Head of caudate nucleus (tissue), 42 donors: ENCODE measurements around the gene GPR17.

Source experiments
- DNase-seq, 42 donors: peaks; one replicate each; pipeline versions ENCODE4 v3.0.0 to v3.0.0-alpha.2; 2020 to 2021; ENCODE audit warnings: mixed read lengths in 7 of 42
- intact Hi-C: fragments of 100-400 bp; cut with DNase I; formaldehyde crosslinking; loops from one replicate; pipeline ENCODE4 v1.15.0; 2022

GPR17 gene

DNA sequence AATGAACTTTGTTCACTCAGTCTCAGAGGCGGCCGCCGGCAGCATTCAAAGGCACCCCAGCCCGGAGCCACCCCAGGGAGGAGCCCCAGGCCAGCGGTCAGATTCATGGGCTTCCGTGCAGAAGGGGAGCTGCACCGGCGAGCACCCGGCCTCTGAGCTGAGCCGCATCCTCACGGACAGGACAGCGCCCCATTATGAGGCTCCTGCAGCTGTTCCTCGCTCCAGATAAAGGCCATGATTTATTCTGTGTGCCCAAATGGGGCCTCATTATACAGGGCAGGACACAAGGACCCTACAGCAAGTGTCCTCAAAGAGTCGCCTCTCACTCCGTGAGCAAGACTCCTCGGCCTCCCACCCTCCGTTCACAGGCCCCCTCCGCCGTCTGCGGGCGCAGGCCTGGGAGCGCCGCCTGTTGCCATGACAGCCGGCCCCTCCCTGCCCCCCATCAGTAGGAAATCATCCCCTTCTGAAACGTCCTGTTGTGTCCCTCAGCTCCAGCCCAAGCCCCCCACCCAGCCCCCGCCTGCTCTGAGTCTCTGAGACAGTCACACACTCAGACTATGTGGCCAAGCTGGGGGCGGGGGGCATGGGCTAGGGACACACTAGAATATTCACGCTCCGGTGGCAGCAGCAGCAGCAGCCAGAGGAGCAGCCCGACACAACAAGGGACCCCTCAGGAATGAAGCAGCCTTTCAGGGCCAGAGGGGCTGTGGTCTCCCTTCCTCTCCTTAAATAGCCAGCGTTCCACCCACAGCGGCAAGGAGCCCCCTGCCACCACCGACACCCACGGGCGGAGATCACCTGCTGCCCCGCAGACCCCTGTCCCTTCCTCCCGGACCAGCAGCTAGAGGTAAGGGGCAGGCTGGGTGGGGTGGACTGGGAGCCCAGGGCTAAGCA is at the start of gene GPR17:
TSS of gene GPR17 (plus strand) at position 759 of the 897 bp plus-strand sequence. CDS start 4,583 bp downstream, outside the sequence.
- intact Hi-C loops = loop anchor here (5.0 kb wide), 1 partner anchor 57 kb away; the partner anchor contains the start of gene SFT2D3
- DNase-seq = peak; percentile 44 to 87 (median 69)

DNA sequence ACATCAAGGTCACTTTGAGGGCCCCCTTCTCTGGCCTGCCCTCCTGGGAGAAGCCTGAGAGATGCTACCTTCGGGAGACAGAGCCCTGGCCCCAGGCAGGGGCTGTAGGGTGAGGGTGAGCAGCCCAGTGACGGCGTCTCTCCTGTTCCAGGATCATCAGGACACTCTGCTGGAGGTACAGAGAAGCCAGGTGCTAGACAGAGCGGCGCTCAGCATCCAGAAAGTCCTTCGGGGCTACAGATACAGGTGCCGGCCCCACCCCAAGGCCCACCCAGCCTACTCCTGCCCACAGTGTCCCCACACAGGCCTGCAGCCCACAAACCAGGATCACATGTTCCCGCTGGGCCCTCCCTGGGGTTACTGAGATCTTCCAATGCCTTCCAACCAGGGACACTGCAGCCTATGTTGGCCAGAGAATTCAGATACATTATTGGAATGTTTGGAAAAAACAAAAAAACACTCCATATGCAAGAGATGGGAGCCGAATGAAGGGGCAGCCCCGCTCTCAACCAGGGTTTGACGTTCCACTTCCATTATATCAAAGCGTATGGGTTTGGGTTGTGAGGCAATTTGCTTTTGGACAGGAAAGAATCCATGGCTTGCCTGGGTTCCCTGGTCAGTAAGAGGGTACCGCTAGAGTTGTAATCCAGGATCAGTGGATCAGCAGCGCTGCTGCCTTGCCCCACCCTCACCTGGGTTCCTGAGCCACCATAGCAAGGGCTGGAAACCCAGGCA is 49.5 kb upstream of the GPR17 start:
- intact Hi-C loops = loop anchor here (10.0 kb wide), 1 partner anchor 98 kb away; no protein-coding TSS in a partner anchor
- peak in 5 of 42 donors; percentile 4 to 11 (median 8) for DNase-seq

DNA sequence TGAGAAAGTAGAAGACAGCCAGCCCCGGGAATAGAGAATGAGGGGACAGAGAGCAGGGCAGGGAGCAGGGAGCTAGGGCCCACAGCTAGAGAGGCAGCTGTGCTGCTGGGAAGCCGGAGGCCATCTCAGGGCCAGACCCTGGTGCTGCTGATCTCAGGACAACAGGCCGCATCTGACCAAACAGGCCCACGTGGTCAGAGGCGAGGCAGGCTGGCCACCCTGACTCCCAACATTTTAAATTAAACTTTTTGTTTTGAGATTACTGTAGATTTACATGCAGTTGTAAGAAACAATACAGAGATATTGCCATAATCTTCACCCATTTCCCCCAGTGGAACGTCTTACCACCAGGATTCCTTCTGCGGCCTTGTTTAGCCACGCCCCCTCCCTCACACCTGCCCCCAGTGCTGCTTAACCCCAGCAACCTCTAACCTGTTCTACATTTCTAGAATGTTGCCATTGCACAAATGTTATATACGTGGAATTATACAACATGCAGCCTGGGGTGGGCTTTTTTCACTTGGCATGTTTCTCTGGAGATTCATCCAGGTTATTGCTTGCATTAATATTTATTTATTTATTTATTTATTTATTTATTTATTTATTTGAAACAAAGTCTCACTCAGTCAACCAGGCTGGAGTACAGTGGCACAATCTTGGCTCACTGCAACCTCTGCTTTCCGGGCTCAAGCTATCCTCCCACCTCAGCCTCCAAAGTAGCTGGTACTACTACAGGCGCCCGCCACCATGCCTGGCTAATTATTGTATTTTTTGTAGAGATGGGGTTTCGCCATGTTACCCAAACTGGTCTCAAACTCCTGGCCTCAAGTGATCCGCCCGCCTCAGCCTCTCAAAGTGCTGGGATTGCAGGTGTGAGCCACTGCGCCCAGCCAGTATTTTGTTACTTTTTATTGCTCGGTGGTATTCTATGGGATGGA is 48.6 kb upstream of the GPR17 start:
- peak in 7 of 42 donors; percentile 3 to 35 (median 6) for DNase-seq
- intact Hi-C loops = loop anchor here (10.0 kb wide), 1 partner anchor 97 kb away; no protein-coding TSS in a partner anchor

- intact Hi-C loops = loop anchor here (10.0 kb wide), 1 partner anchor 97 kb away; no protein-coding TSS in a partner anchor
- DNase-seq = peak in 2 of 42 donors; percentile 1 to 8
Observed at GRCh38 chr2:127597984-127598380, 48.0 kb upstream of the GPR17 start.

GRCh38 chr2:127598711-127599110 is 47.2 kb upstream of the GPR17 start:
- intact Hi-C loops = loop anchor here (10.0 kb wide), 1 partner anchor 96 kb away; no protein-coding TSS in a partner anchor
- DNase-seq = no peak

DNA sequence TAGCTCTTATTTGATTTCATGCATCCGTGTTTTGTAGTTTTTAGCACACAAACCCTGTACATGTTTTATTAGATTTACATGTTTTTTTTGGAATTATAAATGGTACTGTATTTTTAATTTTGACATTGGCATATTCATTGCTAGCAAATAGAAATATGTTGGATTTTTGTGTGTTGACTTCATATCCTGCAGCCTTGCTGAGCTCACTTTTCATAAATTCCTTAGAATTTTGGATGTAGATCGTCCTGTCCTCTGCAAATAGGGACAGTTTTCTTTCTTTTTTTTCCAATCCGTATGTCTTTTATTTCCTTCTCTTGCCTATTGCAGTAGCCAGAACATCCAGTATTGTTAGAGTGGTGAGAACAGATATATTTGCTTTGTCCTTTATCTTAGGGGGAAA is 46.7 kb upstream of the GPR17 start:
- DNase-seq = no peak
- intact Hi-C loops = loop anchor here (10.0 kb wide), 1 partner anchor 96 kb away; no protein-coding TSS in a partner anchor

DNA sequence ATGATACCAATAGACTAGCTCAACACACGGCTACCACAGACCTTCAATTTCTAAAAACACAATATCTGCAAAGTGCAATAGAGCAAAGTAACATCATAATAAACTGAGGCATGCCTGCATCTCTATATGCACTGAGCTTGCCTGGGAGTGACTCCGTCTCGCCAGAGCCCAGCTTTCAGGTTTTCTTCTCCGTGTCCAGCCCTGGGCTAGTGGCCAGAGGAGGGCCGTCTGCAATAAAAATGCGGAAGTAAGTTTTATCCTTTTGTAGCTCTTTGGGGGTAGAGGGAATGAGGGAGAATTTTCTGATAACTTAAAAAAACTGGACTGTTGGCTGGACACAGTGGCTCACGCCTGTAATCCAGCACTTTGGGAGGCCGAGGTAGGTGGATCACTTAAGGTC is 41.0 kb upstream of the GPR17 start:
- intact Hi-C loops = no loop called here
- DNase-seq = peak in 7 of 42 donors; percentile 4 to 34 (median 7)

- intact Hi-C loops = no loop called here
- DNase-seq = peak in 5 of 42 donors; percentile 3 to 7 (median 4)
Observed at GRCh38 chr2:127605691-127606263, 40.2 kb upstream of the GPR17 start.

- intact Hi-C loops = no loop called here
- DNase-seq = peak in 9 of 42 donors; percentile 2 to 33 (median 8)
Observed at GRCh38 chr2:127606625-127607398, 39.1 kb upstream of the GPR17 start.

GRCh38 chr2:127607399-127607908 is 38.5 kb upstream of the GPR17 start:
- intact Hi-C loops = no loop called here
- DNase-seq = peak in 7 of 42 donors; percentile 1 to 26 (median 3)

DNA sequence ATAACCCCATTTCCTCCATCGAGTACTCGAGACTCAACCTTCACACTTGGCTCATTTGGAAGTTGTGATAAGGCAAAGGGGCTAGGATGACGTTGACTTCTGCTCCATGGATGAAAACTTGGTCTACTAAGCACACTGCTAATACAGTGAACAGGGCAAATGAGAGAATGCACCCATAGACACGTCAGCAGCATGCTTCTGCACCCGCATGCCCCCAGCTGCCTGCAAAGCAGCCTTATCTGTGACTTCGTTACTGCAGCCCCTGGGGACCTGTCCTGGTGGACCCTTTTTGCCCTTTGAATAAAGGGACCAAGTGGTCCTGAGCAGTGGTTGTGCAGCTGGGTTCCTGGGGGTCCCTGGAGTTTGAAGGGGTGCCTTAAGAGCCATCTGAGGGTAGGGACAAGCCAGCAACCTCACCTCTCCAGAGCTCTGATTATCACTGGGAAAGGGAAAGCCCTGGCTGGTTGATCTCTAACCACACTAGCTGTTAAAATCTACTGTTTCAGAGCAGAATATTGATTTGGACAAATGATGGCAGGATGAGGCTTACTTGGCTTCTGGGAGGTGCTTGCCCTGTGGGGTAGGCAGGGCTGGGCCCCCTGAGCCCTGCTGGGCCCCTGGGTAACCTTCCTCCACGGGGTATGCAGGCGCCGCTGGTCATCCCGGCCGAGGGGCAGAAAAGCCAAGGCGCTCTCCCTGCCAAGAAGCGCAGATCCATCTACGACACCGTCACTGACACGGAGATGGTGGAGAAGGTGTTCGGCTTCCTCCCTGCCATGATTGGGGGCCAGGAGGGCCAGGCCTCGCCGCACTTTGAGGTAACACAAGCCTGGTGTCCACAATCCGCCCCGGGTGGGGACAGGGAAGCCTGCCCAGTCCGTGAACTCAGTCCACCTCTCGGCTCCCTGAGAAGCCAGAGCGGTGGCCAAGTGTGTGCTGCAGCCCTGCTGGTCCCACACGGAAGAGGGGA is 37.6 kb upstream of the GPR17 start:
- intact Hi-C loops = no loop called here

GRCh38 chr2:127609031-127609751 is 36.8 kb upstream of the GPR17 start:
- peak in 10 of 42 donors; percentile 4 to 32 (median 9) for DNase-seq
- intact Hi-C loops = no loop called here

More for the DNA sequence above, 37.6 kb upstream of the GPR17 start:
- peak in 10 of 42 donors; percentile 1 to 34 (median 8) for DNase-seq

GRCh38 chr2:127609818-127610217 is 36.1 kb upstream of the GPR17 start:
- intact Hi-C loops = no loop called here
- peak in 8 of 42 donors; percentile 6 to 23 (median 8) for DNase-seq

GRCh38 chr2:127610561-127610960 is 35.4 kb upstream of the GPR17 start:
- intact Hi-C loops = no loop called here
- DNase-seq = peak in 4 of 42 donors; percentile 1 to 17 (median 5)
